Measurements from ENCODE around the gene ADAMTS17. TPM values are rescaled to one million over a fixed set of nuclear protein-coding genes. Genes with fewer than 3 reads are reported as not detected.
"Not testable (repeated sequence)": the region's sequence is repeated elsewhere in the genome, so short reads cannot be mapped to it uniquely, and the experiment has no call there.

ADAMTS17 gene
- total RNA-seq, 1 donor from 2014 or later: 1.5 TPM

- Histone ChIP-seq H3K79me2 (ENCODE audit: low read depth) (no peaks in the 10 kb centered on the region), H3F3A (ENCODE audit: low read depth) (peaks cover 30% of the 10 kb centered on the region), H3K27ac (no peak overlapping the region), H2AFZ (replicated peaks) (no peak overlapping the region), H3K4me1 (peaks cover 22% of the 10 kb centered on the region), H3K36me3 (no peaks in the 10 kb centered on the region), H3K9ac (no peak overlapping the region), H4K20me1 (ENCODE audit: low read depth) (no peaks in the 10 kb centered on the region), H3K4me2 (no peak overlapping the region), H3K9me3 (ENCODE audit: low read depth) (no peaks in the 10 kb centered on the region), H3K27me3 (no peaks in the 10 kb centered on the region), H3K4me3 (no peak overlapping the region)
- Mint-ChIP-seq H3K27me3 (ENCODE audit: insufficient read depth, low read depth) (peaks cover 4% of the 10 kb centered on the region), H3K36me3 (no peaks in the 10 kb centered on the region), H3K4me1 (peaks cover 30% of the 10 kb centered on the region), H3K4me3 (no peak overlapping the region), H3K27ac (no peak overlapping the region), H3K9me3 (no peaks in the 10 kb centered on the region)
- no peak for DNase-seq (ENCODE audit: low spot score)
- TF ChIP-seq CTCF (IDR thresholded peaks at IDR 0.05) (no peak), EZH2 (IDR thresholded peaks at IDR 0.05) (no peak), EZH2phosphoT487 (IDR thresholded peaks at IDR 0.05) (no peak)
Measured at GRCh38 chr15:99980752-99981151, 361.0 kb downstream of the ADAMTS17 start.

- not testable (repeated sequence) for H3K27me3 ChIP-seq
Measured at GRCh38 chr15:99979886-99980285, 361.9 kb downstream of the ADAMTS17 start.

GRCh38 chr15:99979371-99979770, 362.4 kb downstream of the ADAMTS17 start:
- no peak for TF ChIP-seq CTCF (IDR thresholded peaks at IDR 0.05)
- TF ChIP-seq EZH2 (IDR thresholded peaks at IDR 0.05): no peak
- no peak for TF ChIP-seq EZH2phosphoT487 (IDR thresholded peaks at IDR 0.05)
- no peak overlapping the region for H3K4me2 ChIP-seq
- H3K27me3 ChIP-seq: no peaks in the 10 kb centered on the region
- no peak overlapping the region for H2AFZ ChIP-seq (replicated peaks)
- no peaks in the 10 kb centered on the region for H3K9me3 ChIP-seq (ENCODE audit: low read depth)
- no peaks in the 10 kb centered on the region for H3K36me3 ChIP-seq
- no peak overlapping the region for H3K27ac Mint-ChIP-seq
- no peak overlapping the region for H3K4me3 ChIP-seq
- H3K4me3 Mint-ChIP-seq: no peak overlapping the region
- H4K20me1 ChIP-seq (ENCODE audit: low read depth): no peaks in the 10 kb centered on the region
- no peaks in the 10 kb centered on the region for H3K36me3 Mint-ChIP-seq
- no peaks in the 10 kb centered on the region for H3K9me3 Mint-ChIP-seq
- no peak overlapping the region for H3K9ac ChIP-seq
- peaks cover 26% of the 10 kb centered on the region for H3K4me1 Mint-ChIP-seq
- peaks cover 22% of the 10 kb centered on the region for H3K4me1 ChIP-seq
- peaks cover 4% of the 10 kb centered on the region for H3K27me3 Mint-ChIP-seq (ENCODE audit: insufficient read depth, low read depth)
- no peaks in the 10 kb centered on the region for H3K79me2 ChIP-seq (ENCODE audit: low read depth)
- H3F3A ChIP-seq (ENCODE audit: low read depth): peaks cover 30% of the 10 kb centered on the region
- DNase-seq (ENCODE audit: low spot score): no peak
- H3K27ac ChIP-seq: no peak overlapping the region

More at GRCh38 chr15:99979886-99980285, 361.9 kb downstream of the ADAMTS17 start:
- not testable (repeated sequence) for H3K4me2 ChIP-seq; H3K9me3 Mint-ChIP-seq; H3K27ac ChIP-seq; DNase-seq (ENCODE audit: low spot score); H3K36me3 Mint-ChIP-seq; H3K9ac ChIP-seq; H3K9me3 ChIP-seq (ENCODE audit: low read depth); H3K79me2 ChIP-seq (ENCODE audit: low read depth); H3K4me3 Mint-ChIP-seq; H3K4me3 ChIP-seq; H2AFZ ChIP-seq (replicated peaks); H3K36me3 ChIP-seq; H4K20me1 ChIP-seq (ENCODE audit: low read depth); H3K27me3 Mint-ChIP-seq (ENCODE audit: insufficient read depth, low read depth); H3K27ac Mint-ChIP-seq
- H3K4me1 ChIP-seq: peaks cover 22% of the 10 kb centered on the region
- H3K4me1 Mint-ChIP-seq: peaks cover 27% of the 10 kb centered on the region
- H3F3A ChIP-seq (ENCODE audit: low read depth): peaks cover 30% of the 10 kb centered on the region

DNA sequence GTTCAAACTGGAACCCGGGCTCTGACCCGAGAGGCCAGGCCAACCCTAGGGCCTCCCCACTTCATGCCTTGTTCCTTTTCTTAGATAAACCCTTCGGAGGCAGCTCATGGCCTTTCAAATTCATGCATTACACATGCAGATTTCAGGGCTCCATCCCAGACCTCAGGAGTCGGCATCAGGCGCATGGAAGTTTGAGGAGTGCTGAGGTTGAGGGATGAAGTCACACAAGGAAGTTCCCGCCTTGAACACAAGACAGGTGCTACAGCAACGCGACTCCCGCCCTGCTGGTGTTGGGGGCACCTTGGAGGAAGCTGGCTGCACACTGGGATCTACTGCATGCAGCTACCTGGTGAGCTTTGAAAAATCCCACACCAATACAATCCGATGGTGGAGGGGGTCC, 363.3 kb downstream of the ADAMTS17 start:
- Mint-ChIP-seq H3K27ac (no peak overlapping the region), H3K4me3 (no peak overlapping the region), H3K9me3 (no peaks in the 10 kb centered on the region), H3K36me3 (no peaks in the 10 kb centered on the region), H3K27me3 (ENCODE audit: insufficient read depth, low read depth) (peaks cover 4% of the 10 kb centered on the region), H3K4me1 (peaks cover 17% of the 10 kb centered on the region)
- Histone ChIP-seq H3K9ac (no peak overlapping the region), H3K4me2 (no peak overlapping the region), H3K4me3 (no peak overlapping the region), H3K27me3 (no peaks in the 10 kb centered on the region), H3K4me1 (peaks cover 15% of the 10 kb centered on the region), H4K20me1 (ENCODE audit: low read depth) (no peaks in the 10 kb centered on the region), H3K36me3 (no peaks in the 10 kb centered on the region), H2AFZ (replicated peaks) (no peak overlapping the region), H3F3A (ENCODE audit: low read depth) (peaks cover 21% of the 10 kb centered on the region), H3K9me3 (ENCODE audit: low read depth) (no peaks in the 10 kb centered on the region), H3K79me2 (ENCODE audit: low read depth) (no peaks in the 10 kb centered on the region), H3K27ac (no peak overlapping the region)
- DNase-seq (ENCODE audit: low spot score): no peak
- no peak for TF ChIP-seq EZH2 (IDR thresholded peaks at IDR 0.05)

Data from neural progenitor cell (in vitro differentiated cells).